GM19455 (cell line): ENCODE data around the gene CDKN3.
A peak's percentile ranks its signal among the peaks of the same experiment; 100 is the strongest.

Experiments used
- ATAC-seq: cut with Tn5 transposase; IDR thresholded peaks from one replicate; pipeline ENCODE4 v1.9.1; 2021; ENCODE audit not compliant: unreplicated experiment

Gene CDKN3

GRCh38 chr14:54396493-54397335 is at the start of gene CDKN3:
Gene CDKN3 (plus strand): TSS chr14:54397007. CDS start chr14:54397069, 62 bp downstream.
- peak; percentile 96 for ATAC-seq

- no peak for ATAC-seq
These were observed 49.8 kb upstream of the CDKN3 start for GRCh38 chr14:54347044-54347443.

- no peak for ATAC-seq
These were observed 48.7 kb upstream of the CDKN3 start for GRCh38 chr14:54348001-54348611.

GRCh38 chr14:54348923-54349620 is 47.7 kb upstream of the CDKN3 start:
- ATAC-seq = no peak

- ATAC-seq = no peak
These were observed 47.1 kb upstream of the CDKN3 start for GRCh38 chr14:54349713-54350112.

- no peak for ATAC-seq
These were observed 46.6 kb upstream of the CDKN3 start for GRCh38 chr14:54350203-54350602.

- no peak for ATAC-seq
These were observed 43.5 kb upstream of the CDKN3 start for GRCh38 chr14:54353266-54353665.

- no peak for ATAC-seq
These were observed 43.1 kb upstream of the CDKN3 start for GRCh38 chr14:54353694-54354093.

GRCh38 chr14:54354096-54354495 is 42.7 kb upstream of the CDKN3 start:
- ATAC-seq = no peak

- ATAC-seq = no peak
These were observed 41.7 kb upstream of the CDKN3 start for GRCh38 chr14:54354968-54355641.

- ATAC-seq = no peak
These were observed 41.1 kb upstream of the CDKN3 start for GRCh38 chr14:54355698-54356097.

GRCh38 chr14:54356172-54356571 is 40.6 kb upstream of the CDKN3 start:
- ATAC-seq = no peak

GRCh38 chr14:54360667-54361066 is 36.1 kb upstream of the CDKN3 start:
- no peak for ATAC-seq

- ATAC-seq = no peak
These were observed 34.7 kb upstream of the CDKN3 start for GRCh38 chr14:54362089-54362504.

GRCh38 chr14:54362759-54363437 is 33.9 kb upstream of the CDKN3 start:
- no peak for ATAC-seq

- no peak for ATAC-seq
These were observed 32.0 kb upstream of the CDKN3 start for GRCh38 chr14:54364555-54365415.

- peak; percentile 71 for ATAC-seq
These were observed 29.8 kb upstream of the CDKN3 start for GRCh38 chr14:54366736-54367735.

GRCh38 chr14:54368291-54368690 is 28.5 kb upstream of the CDKN3 start:
- ATAC-seq = no peak

GRCh38 chr14:54369343-54369742 is 27.5 kb upstream of the CDKN3 start:
- ATAC-seq = no peak
